Raji (cell line): Measurements from ENCODE around the gene PRPF4.

Source experiments
- POLR2A ChIP-seq: IDR thresholded peaks from 2 replicates; pipeline ENCODE4 v1.6.1; 2011; ENCODE audit warnings: low read depth, low read length, control low read depth; ENCODE audit not compliant: insufficient read depth

Gene PRPF4

GRCh38 chr9:113298924-113299770, 23.7 kb downstream of the PRPF4 start:
- no peak for TF ChIP-seq POLR2A

GRCh38 chr9:113299800-113300292, 24.4 kb downstream of the PRPF4 start:
- no peak for TF ChIP-seq POLR2A

- TF ChIP-seq POLR2A: no peak
Observed at GRCh38 chr9:113301548-113301947, 26.1 kb downstream of the PRPF4 start.

GRCh38 chr9:113302792-113303418, 27.4 kb downstream of the PRPF4 start, which contains the start of gene RNF183:
TSS of gene RNF183 (minus strand) at chr9:113303376. CDS start at chr9:113298184, 5,192 bp downstream.
- no peak for TF ChIP-seq POLR2A

DNA sequence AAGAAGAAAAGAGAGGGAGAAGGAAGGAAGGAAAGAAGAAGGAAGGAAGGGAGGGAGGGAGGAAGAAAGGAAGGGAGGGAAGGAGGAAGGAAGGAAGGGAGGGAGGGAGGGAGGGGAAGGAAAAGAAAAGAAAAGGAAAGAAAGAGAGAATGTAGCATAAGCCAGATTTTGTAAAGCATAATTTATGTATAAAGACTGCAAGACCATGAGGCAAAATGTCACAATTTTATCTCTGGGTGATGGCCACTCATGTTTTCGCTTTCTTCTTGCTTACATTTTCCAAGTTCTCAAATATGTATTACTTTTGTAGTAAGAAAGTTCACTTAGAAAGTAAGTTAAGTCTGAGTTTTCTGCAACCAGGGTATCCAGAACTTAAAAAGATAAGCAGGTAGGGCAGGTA, 31.1 kb downstream of the PRPF4 start:
- no peak for TF ChIP-seq POLR2A

- TF ChIP-seq POLR2A: no peak
Observed at GRCh38 chr9:113307396-113307975, 32.0 kb downstream of the PRPF4 start.

- no peak for TF ChIP-seq POLR2A
Observed at GRCh38 chr9:113309204-113309813, 33.9 kb downstream of the PRPF4 start.

- no peak for TF ChIP-seq POLR2A
Observed at GRCh38 chr9:113310538-113310937, 35.1 kb downstream of the PRPF4 start.

DNA sequence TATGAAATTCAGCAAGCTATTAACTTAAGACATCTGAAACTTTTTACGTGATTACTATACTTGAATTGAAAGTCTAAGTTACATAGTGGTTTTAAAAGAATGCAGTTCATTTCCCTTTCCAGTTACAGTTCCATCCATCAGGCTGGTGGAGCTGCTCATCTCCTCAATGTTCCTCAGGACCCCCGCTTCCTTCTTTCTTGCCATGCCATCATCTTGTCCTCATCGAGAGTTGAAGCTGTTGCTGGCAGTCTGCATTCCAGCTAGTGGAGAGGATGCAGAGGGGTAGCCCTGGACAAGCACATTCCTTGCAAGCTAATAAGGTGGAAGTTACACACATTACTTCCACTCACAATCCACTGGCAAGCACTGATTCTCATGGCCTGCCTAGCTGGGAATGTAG, 36.5 kb downstream of the PRPF4 start:
- no peak for TF ChIP-seq POLR2A

DNA sequence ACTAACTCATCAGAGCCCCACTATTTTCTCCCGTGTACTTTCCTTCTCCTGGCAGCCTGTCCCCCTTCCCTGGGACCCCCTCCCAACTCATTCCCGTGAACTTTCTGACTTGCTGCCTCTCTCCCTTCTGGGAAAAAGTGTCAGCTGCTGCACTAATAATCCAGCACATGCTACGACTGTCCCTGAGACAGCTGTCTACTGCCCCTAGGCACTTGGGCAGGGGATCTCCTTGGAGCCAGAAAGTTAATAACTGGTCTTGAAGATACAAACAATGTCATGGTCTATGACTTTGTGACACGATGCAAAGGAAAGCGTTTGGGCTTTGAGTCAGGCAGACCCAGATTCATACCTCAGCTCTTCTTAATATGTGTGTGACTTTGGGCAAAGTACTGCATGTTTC, 37.8 kb downstream of the PRPF4 start:
- TF ChIP-seq POLR2A: no peak

- no peak for TF ChIP-seq POLR2A
Observed at GRCh38 chr9:113315231-113315630, 39.8 kb downstream of the PRPF4 start.

GRCh38 chr9:113316030-113316429, 40.6 kb downstream of the PRPF4 start:
- TF ChIP-seq POLR2A: no peak

DNA sequence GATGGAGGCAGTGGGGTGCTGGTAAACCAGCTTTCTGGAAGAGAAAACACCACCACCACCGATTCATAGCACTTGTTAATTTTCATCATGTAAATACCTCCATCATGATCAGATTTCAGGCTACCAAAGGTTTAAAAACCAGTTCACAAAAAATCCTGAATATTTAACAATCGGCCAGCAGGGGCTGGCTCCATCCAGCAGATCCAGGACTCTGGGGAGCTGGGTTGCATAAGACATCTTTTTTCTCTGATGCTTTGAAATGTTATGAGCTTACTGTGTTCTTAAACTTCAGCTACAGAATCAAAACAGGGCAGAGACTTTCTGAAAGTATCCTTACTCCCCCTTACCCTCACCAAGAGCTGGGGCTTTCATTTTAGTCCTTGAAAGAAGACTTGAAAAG, 42.3 kb downstream of the PRPF4 start:
- TF ChIP-seq POLR2A: no peak

GRCh38 chr9:113319054-113319453, 43.6 kb downstream of the PRPF4 start:
- TF ChIP-seq POLR2A: no peak

GRCh38 chr9:113320051-113320450, 44.6 kb downstream of the PRPF4 start:
- TF ChIP-seq POLR2A: no peak
